ENCODE results near the gene GABRR2.

DNA sequence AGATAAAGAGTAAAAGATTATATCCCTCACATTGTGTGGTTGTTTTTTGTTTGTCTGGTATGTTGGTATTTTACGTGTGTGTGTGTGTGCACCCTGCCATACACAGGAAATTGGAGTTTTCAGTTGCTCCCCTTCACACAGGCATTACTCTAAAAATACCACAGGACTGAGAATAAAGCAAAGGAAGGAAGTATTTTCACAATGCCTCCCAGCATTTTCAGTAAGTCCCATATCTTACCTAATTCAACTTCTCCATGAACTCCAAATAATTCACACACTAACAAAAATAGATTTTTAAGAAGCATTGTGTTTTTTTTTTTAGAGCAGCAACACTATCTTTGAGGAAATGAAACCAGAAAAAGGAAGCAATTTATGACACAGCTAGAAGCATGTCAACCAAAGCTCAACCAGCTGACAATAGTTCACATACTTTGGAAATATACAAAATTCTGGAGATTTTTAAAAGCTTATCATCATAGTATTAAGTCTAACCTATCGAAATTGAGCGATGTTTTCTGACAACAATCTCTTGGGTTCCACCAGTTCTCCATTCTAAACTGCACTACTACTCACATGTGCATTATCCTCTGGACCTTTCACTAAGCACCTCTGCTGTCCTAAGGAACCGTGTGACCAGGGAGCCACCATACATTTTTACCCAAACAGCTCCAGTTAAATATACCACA is 35.3 kb upstream of the GABRR2 start:
- TF ChIP-seq, protein P1, sequence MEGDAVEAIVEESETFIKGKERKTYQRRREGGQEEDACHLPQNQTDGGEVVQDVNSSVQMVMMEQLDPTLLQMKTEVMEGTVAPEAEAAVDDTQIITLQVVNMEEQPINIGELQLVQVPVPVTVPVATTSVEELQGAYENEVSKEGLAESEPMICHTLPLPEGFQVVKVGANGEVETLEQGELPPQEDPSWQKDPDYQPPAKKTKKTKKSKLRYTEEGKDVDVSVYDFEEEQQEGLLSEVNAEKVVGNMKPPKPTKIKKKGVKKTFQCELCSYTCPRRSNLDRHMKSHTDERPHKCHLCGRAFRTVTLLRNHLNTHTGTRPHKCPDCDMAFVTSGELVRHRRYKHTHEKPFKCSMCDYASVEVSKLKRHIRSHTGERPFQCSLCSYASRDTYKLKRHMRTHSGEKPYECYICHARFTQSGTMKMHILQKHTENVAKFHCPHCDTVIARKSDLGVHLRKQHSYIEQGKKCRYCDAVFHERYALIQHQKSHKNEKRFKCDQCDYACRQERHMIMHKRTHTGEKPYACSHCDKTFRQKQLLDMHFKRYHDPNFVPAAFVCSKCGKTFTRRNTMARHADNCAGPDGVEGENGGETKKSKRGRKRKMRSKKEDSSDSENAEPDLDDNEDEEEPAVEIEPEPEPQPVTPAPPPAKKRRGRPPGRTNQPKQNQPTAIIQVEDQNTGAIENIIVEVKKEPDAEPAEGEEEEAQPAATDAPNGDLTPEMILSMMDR (IDR thresholded peaks at IDR 0.05; ENCODE audit: poor library complexity): no peak
- TF ChIP-seq EZH2 (IDR thresholded peaks at IDR 0.05; ENCODE audit: borderline replicate concordance): no peak
